Left ventricle myocardium superior (tissue), 1 donor: ENCODE measurements around the gene CCDC170. TPM values are rescaled to one million over a fixed set of nuclear protein-coding genes. Genes with fewer than 3 reads are reported as not detected.
A peak's percentile ranks its signal among the peaks of the same experiment; 100 is the strongest.
"Not testable (repeated sequence)": the region's sequence is repeated elsewhere in the genome, so short reads cannot be mapped to it uniquely, and the experiment has no call there.

ENCODE experiments used
- ATAC-seq: fragments of 200-7000 bp; cut with Tn5 transposase; one replicate; pipeline ENCODE4 v1.9.1; 2020; ENCODE audit warnings: mild to moderate bottlenecking, moderate library complexity
- DNase-seq: peaks from one replicate; pipeline ENCODE4 v3.0.0-alpha.2; 2020
- intact Hi-C: fragments of 100-400 bp; cut with micrococcal nuclease; formaldehyde crosslinking; loops from one replicate; pipeline ENCODE4 v1.11.0; 2022
- total RNA-seq: library from RNA; stranded (reverse); fragmentation: NEBNext Ultra II Directional; extraction: Animal tissue kit (Norgen Biotek cat#: 25700); gene quantifications from one replicate; pipeline ENCODE4 v1.2.1, GENCODE V29; 2021
- donor health status: DM: no; HTN: yes; CAD: no; lungs with severe emphysema.

Gene CCDC170
- total RNA-seq, 1 donor from 2014 or later = 0.47 TPM

GRCh38 chr6:151488226-151488625 is 5.6 kb upstream of the CCDC170 start:
- intact Hi-C loops = no loop called here
- DNase-seq = no peak
- no peak for ATAC-seq

GRCh38 chr6:151490996-151491395 is 2.8 kb upstream of the CCDC170 start:
- DNase-seq (no peak), ATAC-seq (peak; percentile 21)

GRCh38 chr6:151493161-151493803 is 535 bp upstream of the CCDC170 start:
- intact Hi-C loops = no loop called here
- DNase-seq (no peak), ATAC-seq (peak; percentile 58)

More at GRCh38 chr6:151490996-151491395, 2.8 kb upstream of the CCDC170 start:
- intact Hi-C loops = no loop called here

GRCh38 chr6:151494235-151494935 is 568 bp downstream of the CCDC170 start:
- DNase-seq (peak; percentile 71), ATAC-seq (peak; percentile 63)
- intact Hi-C loops = no loop called here

GRCh38 chr6:151494936-151495320 is 1.1 kb downstream of the CCDC170 start:
- ATAC-seq = no peak
- intact Hi-C loops = no loop called here
- DNase-seq = no peak

GRCh38 chr6:151495380-151495779 is 1.6 kb downstream of the CCDC170 start:
- DNase-seq (no peak), ATAC-seq (no peak)
- intact Hi-C loops = no loop called here

- no peak for DNase-seq
- no peak for ATAC-seq
- intact Hi-C loops = no loop called here
These were observed 4.1 kb downstream of the CCDC170 start for GRCh38 chr6:151497905-151498304.

- no peak for ATAC-seq
- intact Hi-C loops = no loop called here
- DNase-seq = no peak
These were observed 4.5 kb downstream of the CCDC170 start for GRCh38 chr6:151498327-151498726.

- DNase-seq = no peak
- no peak for ATAC-seq
- intact Hi-C loops = no loop called here
These were observed 5.7 kb downstream of the CCDC170 start for GRCh38 chr6:151499551-151499950.

GRCh38 chr6:151501511-151502136 is 7.8 kb downstream of the CCDC170 start:
- ATAC-seq (no peak), DNase-seq (no peak)
- intact Hi-C loops = no loop called here

GRCh38 chr6:151502499-151502898 is 8.7 kb downstream of the CCDC170 start:
- intact Hi-C loops = no loop called here
- no peak for DNase-seq
- no peak for ATAC-seq

GRCh38 chr6:151506761-151507160 is 12.9 kb downstream of the CCDC170 start:
- peak; percentile 35 for DNase-seq
- no peak for ATAC-seq
- intact Hi-C loops = no loop called here

GRCh38 chr6:151509048-151509447 is 15.2 kb downstream of the CCDC170 start:
- DNase-seq (no peak), ATAC-seq (no peak)
- intact Hi-C loops = no loop called here

- DNase-seq (no peak), ATAC-seq (no peak)
- intact Hi-C loops = no loop called here
These were observed 18.7 kb downstream of the CCDC170 start for GRCh38 chr6:151512481-151512880.

- no peak for ATAC-seq
- DNase-seq = no peak
- intact Hi-C loops = no loop called here
These were observed 20.3 kb downstream of the CCDC170 start for GRCh38 chr6:151514000-151514730.

- intact Hi-C loops, DNase-seq, ATAC-seq: not testable (repeated sequence)
These were observed 25.2 kb downstream of the CCDC170 start for GRCh38 chr6:151518992-151519391.

GRCh38 chr6:151523034-151523433 is 29.2 kb downstream of the CCDC170 start:
- intact Hi-C loops = no loop called here
- DNase-seq = no peak
- no peak for ATAC-seq

- ATAC-seq = no peak
- intact Hi-C loops = no loop called here
- no peak for DNase-seq
These were observed 30.2 kb downstream of the CCDC170 start for GRCh38 chr6:151524059-151524458.

GRCh38 chr6:151534576-151534975 is 40.8 kb downstream of the CCDC170 start:
- no peak for ATAC-seq
- intact Hi-C loops = no loop called here
- DNase-seq = no peak
